H1 (cell line): ENCODE data around the gene TAF12. TPM values are rescaled to one million over a fixed set of nuclear protein-coding genes. Genes with fewer than 3 reads are reported as not detected.

ENCODE experiments used
- KDM4A ChIP-seq: IDR thresholded peaks from one replicate; pipeline ENCODE4 v1.7.1; 2012; ENCODE audit warnings: low read depth, mild to moderate bottlenecking, moderate library complexity, low read length, inconsistent platforms; ENCODE audit not compliant: severe bottlenecking
- TEAD4 ChIP-seq: IDR thresholded peaks from 2 replicates; pipeline ENCODE4 v1.6.1; 2012; ENCODE audit warnings: low read depth, low read length, inconsistent platforms, mixed read lengths
- polyA plus RNA-seq, 7 experiments: library from polyadenylated mRNA; depleted of rRNA in 3 of 7; stranded (reverse) in 5 of 7; unstranded in 2 of 7; fragments of >200 nt in 5 of 7; fragments of 200-250 nt in 2 of 7; gene quantifications; 1 replicate in 5 of 7; 2 replicates in 1 of 7; 4 replicates in 1 of 7; pipeline versions ENCODE4 v1.2.1 to v1.2.3, GENCODE V29; 2011 to 2013; ENCODE audit warnings: missing spikeins in 2 of 7, mixed read lengths in 2 of 7
- total RNA-seq: library from RNA; stranded (reverse); fragmentation: NEBNext Ultra II Directional; extraction: Animal tissue kit (Norgen Biotek cat#: 25700); gene quantifications from 2 replicates; pipeline ENCODE4 v1.2.1, GENCODE V29; 2021
- TF ChIP-seq, protein P1 (sequence below): IDR thresholded peaks from 2 replicates; pipeline ENCODE4 v1.6.1; 2011; ENCODE audit warnings: low read depth, mild to moderate bottlenecking, low read length; ENCODE audit not compliant: insufficient read depth

TAF12 gene
- total and polyA plus RNA-seq, 2 of the 8 experiments (the other 6 are each of a cell fraction or from before 2014, with no cell fraction given) = 25.1 to 27.2 TPM

DNA sequence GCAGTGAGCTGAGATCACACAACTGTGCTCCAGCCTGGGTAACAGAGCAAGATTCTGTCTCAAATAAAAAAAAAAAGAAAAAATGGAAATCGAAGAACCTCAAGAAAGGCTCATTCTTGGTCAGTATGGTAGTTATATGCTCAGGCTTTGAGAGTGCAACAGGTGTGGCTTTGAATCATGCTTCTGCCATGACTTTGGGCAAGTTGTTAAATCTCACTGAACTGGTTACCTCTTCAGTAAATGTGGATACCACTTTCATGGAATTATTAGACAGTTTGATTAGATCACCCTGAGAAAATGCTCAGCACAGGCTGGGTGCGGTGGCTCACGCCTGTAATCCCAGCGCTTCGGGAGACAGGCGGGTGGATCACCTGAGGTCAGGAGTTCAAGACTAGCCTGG, 77.1 kb downstream of the TAF12 start (continued):
- TF ChIP-seq KDM4A = no peak
- TF ChIP-seq, protein P1, sequence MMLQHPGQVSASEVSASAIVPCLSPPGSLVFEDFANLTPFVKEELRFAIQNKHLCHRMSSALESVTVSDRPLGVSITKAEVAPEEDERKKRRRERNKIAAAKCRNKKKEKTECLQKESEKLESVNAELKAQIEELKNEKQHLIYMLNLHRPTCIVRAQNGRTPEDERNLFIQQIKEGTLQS = no peak
- TF ChIP-seq TEAD4 = no peak
